Measurements from ENCODE around the gene ARHGAP26. TPM values are rescaled to one million over a fixed set of nuclear protein-coding genes. Genes with fewer than 3 reads are reported as not detected.
A peak's percentile ranks its signal among the peaks of the same experiment; 100 is the strongest.

The ARHGAP26 gene
- total and polyA plus RNA-seq, 2 donors (not counting 3 experiments of a cell fraction or from before 2014, with no cell fraction given), result 3.1 to 16.2 TPM

DNA sequence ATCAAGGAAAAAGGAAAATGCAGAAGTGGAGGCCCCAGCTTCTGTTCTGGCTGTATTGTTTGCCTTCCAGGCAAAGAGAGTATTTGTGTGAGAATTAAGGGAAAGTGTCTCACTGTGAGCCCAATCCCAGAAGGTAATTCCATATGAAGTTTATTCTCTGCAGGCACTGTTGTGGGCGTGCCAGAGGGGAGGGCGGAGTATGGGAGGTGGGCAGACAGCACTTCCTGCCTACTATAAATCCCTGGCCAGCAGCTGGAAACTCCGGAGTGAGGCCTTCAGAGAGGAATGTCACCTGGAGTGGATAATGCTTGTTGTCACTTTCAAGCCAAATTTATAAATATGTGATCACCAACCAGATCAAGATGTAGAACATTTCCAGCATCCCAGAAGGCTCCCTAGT, 209.5 kb downstream of the ARHGAP26 start:
- Histone ChIP-seq H3K4me2 (ENCODE audit: insufficient read depth, low read length) (no peak overlapping the region), H3K27me3 (ENCODE audit: control insufficient read depth in 2 of 2, insufficient read depth in 2 of 2, low read length in 2 of 2) (no peaks in the 10 kb centered on the region), H3K9ac (replicated peaks; ENCODE audit: extremely low read depth, insufficient read depth, low read length) (no peak overlapping the region), H3K79me2 (ENCODE audit: control insufficient read depth, insufficient read depth, low read length) (no peaks in the 10 kb centered on the region), H3K27ac (ENCODE audit: insufficient read depth, low read depth, low read length) (no peak overlapping the region), H4K20me1 (replicated peaks; ENCODE audit: control insufficient read depth, extremely low read depth, insufficient read depth, low read length) (no peaks in the 10 kb centered on the region), H3K36me3 (ENCODE audit: control insufficient read depth in 2 of 2, extremely low read depth in 1 of 2, insufficient read depth in 2 of 2, low read length in 2 of 2) (no peaks in the 10 kb centered on the region), H3K4me1 (ENCODE audit: control insufficient read depth, extremely low read depth, insufficient read depth, low read length) (peaks cover 68% of the 10 kb centered on the region), H3K9me1 (replicated peaks; ENCODE audit: control insufficient read depth, extremely low read depth, insufficient read depth, low read length) (no peaks in the 10 kb centered on the region), H3K9me3 (replicated peaks; ENCODE audit: control insufficient read depth, insufficient read depth, low read length) (no peaks in the 10 kb centered on the region), H2AFZ (ENCODE audit: low read depth, low read length) (no peak overlapping the region), H3K4me3 (replicated peaks in 1 of 3; ENCODE audit: insufficient read depth in 1 of 3, low read depth in 1 of 3, low read length in 3 of 3) (no peak overlapping the region)
- FAIRE-seq (no peak), DNase-seq (ENCODE audit: low read depth, low spot score) (no peak)
- ChIA-PET POLR2A (interaction anchor here (1.3 kb wide), 1 partner anchor 23 kb away, joined by 3 read pairs; no protein-coding TSS in a partner anchor), CTCF (interaction anchor here (0.6 to 1.7 kb wide), 3 partner anchors 23 to 424 kb away, joined by 3 to 6 read pairs (median 4); partner anchors contain the start of gene NR3C1)
- BruUV-seq (replicated peaks), result no TSS peak
- TF ChIP-seq POLR2A (IDR thresholded peaks at IDR 0.05; ENCODE audit: low read depth, low read length) (no peak), EZH2 (IDR thresholded peaks at IDR 0.05; ENCODE audit: borderline replicate concordance, low read depth, low read length, severe bottlenecking) (no peak), JUN (IDR thresholded peaks at IDR 0.05; ENCODE audit: borderline replicate concordance, insufficient read depth, insufficient read length, low read depth) (no peak), GATA2 (IDR thresholded peaks at IDR 0.05; ENCODE audit: insufficient read depth, insufficient read length, low read depth, low read length) (no peak), POLR2AphosphoS5 (IDR thresholded peaks at IDR 0.05; ENCODE audit: insufficient read depth, low read depth, low read length) (no peak)
- TF ChIP-seq, protein P1, sequence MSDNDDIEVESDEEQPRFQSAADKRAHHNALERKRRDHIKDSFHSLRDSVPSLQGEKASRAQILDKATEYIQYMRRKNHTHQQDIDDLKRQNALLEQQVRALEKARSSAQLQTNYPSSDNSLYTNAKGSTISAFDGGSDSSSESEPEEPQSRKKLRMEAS (IDR thresholded peaks at IDR 0.05; ENCODE audit: insufficient read depth, insufficient read length), result no peak
- dilution Hi-C loops (cut with MboI; ENCODE audit: extremely low pct_ligation_motif_present, low sequenced_read_pairs) (no loop called here), intact Hi-C loops (cut with micrococcal nuclease) (no loop called here)

DNA sequence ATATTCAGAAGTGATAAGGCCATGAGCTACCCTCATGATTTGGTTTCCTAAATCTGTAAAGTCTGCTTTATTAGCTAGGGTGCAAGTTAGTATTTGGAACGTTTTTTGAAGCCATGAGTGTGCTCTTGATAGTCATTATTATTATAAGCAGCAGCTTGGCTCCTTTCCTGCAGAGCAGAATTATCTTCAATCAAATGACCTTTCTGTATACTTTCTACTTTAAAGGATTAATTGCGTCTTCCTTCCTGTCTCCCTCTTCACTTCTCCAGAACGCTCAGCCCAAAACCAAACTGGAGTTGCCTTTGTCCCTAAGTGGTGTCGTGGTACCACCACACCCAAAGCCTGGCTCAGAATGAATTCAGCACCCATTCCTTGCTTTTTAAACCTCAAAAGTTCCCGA, 211.3 kb downstream of the ARHGAP26 start:
- POLR2A ChIA-PET, result no interaction called here
- intact Hi-C loops (cut with micrococcal nuclease), result loop anchor here (1.0 kb wide), 1 partner anchor 21 kb away; no protein-coding TSS in a partner anchor
- peak overlapping the region; percentile 62 for H3K27ac ChIP-seq (ENCODE audit: insufficient read depth, low read depth, low read length)
- no TSS peak for BruUV-seq (replicated peaks)
- H2AFZ ChIP-seq (ENCODE audit: low read depth, low read length), result no peak overlapping the region
- no peaks in the 10 kb centered on the region for H3K36me3 ChIP-seq (ENCODE audit: control insufficient read depth in 2 of 2, extremely low read depth in 1 of 2, insufficient read depth in 2 of 2, low read length in 2 of 2)
- DNase-seq (ENCODE audit: low read depth, low spot score), result peak; percentile 52
- no peaks in the 10 kb centered on the region for H3K9me1 ChIP-seq (replicated peaks; ENCODE audit: control insufficient read depth, extremely low read depth, insufficient read depth, low read length)
- peak overlapping the region; percentile 64 for H3K4me2 ChIP-seq (ENCODE audit: insufficient read depth, low read length)
- H4K20me1 ChIP-seq (replicated peaks; ENCODE audit: control insufficient read depth, extremely low read depth, insufficient read depth, low read length), result no peaks in the 10 kb centered on the region
- no peak for FAIRE-seq
- TF ChIP-seq MYC (IDR thresholded peaks at IDR 0.05; ENCODE audit: low read depth, low read length) (no peak), GATA2 (IDR thresholded peaks at IDR 0.05; ENCODE audit: insufficient read depth, insufficient read length, low read depth, low read length) (peak; percentile 85)
- no peaks in the 10 kb centered on the region for H3K79me2 ChIP-seq (ENCODE audit: control insufficient read depth, insufficient read depth, low read length)
- no peaks in the 10 kb centered on the region for H3K27me3 ChIP-seq (ENCODE audit: control insufficient read depth in 2 of 2, insufficient read depth in 2 of 2, low read length in 2 of 2)
- dilution Hi-C loops (cut with MboI; ENCODE audit: extremely low pct_ligation_motif_present, low sequenced_read_pairs), result no loop called here
- CTCF ChIA-PET, result interaction anchor here (0.9 to 2.5 kb wide), 6 partner anchors 21 to 423 kb away, joined by 3 to 23 read pairs (median 6); no protein-coding TSS in a partner anchor
- H3K9ac ChIP-seq (replicated peaks; ENCODE audit: extremely low read depth, insufficient read depth, low read length), result no peak overlapping the region
- no peaks in the 10 kb centered on the region for H3K9me3 ChIP-seq (replicated peaks; ENCODE audit: control insufficient read depth, insufficient read depth, low read length)
- H3K4me1 ChIP-seq (ENCODE audit: control insufficient read depth, extremely low read depth, insufficient read depth, low read length), result peaks cover 68% of the 10 kb centered on the region
- no peak overlapping the region for H3K4me3 ChIP-seq (replicated peaks in 1 of 3; ENCODE audit: insufficient read depth in 1 of 3, low read depth in 1 of 3, low read length in 3 of 3)
